GM19468 (cell line): ENCODE data around the gene INTS3.
A peak's percentile ranks its signal among the peaks of the same experiment; 100 is the strongest.

ENCODE experiments used
- ATAC-seq: cut with Tn5 transposase; IDR thresholded peaks from one replicate; pipeline ENCODE4 v1.9.1; 2021; ENCODE audit warnings: mild to moderate bottlenecking, moderate library complexity, moderate number of reproducible peaks; ENCODE audit not compliant: unreplicated experiment; ENCODE audit errors: extremely low read depth

The INTS3 gene, protein sequence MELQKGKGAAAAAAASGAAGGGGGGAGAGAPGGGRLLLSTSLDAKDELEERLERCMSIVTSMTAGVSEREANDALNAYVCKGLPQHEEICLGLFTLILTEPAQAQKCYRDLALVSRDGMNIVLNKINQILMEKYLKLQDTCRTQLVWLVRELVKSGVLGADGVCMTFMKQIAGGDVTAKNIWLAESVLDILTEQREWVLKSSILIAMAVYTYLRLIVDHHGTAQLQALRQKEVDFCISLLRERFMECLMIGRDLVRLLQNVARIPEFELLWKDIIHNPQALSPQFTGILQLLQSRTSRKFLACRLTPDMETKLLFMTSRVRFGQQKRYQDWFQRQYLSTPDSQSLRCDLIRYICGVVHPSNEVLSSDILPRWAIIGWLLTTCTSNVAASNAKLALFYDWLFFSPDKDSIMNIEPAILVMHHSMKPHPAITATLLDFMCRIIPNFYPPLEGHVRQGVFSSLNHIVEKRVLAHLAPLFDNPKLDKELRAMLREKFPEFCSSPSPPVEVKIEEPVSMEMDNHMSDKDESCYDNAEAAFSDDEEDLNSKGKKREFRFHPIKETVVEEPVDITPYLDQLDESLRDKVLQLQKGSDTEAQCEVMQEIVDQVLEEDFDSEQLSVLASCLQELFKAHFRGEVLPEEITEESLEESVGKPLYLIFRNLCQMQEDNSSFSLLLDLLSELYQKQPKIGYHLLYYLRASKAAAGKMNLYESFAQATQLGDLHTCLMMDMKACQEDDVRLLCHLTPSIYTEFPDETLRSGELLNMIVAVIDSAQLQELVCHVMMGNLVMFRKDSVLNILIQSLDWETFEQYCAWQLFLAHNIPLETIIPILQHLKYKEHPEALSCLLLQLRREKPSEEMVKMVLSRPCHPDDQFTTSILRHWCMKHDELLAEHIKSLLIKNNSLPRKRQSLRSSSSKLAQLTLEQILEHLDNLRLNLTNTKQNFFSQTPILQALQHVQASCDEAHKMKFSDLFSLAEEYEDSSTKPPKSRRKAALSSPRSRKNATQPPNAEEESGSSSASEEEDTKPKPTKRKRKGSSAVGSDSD

DNA sequence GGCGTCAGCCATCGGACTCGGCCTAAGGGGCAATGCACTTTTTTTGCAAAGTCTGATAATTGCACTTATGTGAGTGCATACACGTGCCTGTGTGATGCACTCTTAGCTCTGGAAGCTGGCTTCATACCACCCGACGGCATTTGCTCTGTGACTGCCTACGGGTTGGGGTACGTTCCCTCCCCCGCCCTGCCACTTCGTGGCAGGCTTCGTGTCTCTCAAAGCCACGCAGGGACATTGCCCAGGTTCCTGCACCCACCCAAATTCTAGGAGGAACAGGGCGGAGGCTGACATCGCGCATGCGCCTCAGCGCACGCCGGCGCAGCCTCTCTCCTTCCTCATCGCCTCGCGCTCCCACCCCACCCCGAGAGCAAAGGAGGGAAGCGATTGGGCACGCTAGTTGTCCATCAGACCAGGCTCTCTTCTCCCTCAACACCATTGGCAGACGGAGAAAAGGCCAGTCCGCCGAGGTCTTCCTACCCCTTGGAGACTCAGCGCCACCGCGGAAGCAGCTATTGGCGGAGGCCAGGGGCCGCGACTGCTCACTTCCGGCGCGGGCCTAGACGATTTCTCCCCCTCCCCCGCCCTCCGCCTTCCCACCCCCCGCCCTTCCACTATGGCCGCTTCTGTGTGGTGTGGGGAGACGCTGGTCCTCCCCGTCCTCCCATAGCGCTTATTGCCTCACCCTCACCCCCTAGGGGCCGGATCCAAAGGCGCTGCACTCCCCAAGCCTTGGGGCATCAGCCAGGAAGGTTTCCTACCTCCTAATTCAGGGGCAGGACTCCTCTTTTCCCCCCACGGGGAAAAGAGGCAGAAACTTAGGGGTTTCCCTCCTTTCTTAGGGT is at the start of gene INTS3:
Gene INTS3, plus strand, starts transcription at position 588 of the 842 bp plus-strand sequence. CDS start 585 bp downstream, outside the sequence.
- ATAC-seq, result peak; percentile 88

DNA sequence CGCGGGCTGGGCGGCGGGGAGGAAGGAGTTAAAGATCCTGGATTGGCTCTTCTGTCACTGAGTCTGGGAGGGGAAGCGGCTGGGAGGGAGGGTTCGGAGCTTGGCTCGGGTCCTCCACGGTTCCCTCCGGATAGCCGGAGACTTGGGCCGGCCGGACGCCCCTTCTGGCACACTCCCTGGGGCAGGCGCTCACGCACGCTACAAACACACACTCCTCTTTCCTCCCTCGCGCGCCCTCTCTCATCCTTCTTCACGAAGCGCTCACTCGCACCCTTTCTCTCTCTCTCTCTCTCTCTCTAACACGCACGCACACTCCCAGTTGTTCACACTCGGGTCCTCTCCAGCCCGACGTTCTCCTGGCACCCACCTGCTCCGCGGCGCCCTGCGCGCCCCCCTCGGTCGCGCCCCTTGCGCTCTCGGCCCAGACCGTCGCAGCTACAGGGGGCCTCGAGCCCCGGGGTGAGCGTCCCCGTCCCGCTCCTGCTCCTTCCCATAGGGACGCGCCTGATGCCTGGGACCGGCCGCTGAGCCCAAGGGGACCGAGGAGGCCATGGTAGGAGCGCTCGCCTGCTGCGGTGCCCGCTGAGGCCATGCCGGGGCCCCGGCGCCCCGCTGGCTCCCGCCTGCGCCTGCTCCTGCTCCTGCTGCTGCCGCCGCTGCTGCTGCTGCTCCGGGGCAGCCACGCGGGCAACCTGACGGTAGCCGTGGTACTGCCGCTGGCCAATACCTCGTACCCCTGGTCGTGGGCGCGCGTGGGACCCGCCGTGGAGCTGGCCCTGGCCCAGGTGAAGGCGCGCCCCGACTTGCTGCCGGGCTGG is 49.1 kb upstream of the INTS3 start, which contains the start of gene NPR1:
Gene NPR1, plus strand, starts transcription at position 170 of the 818 bp plus-strand sequence. Its CDS starts 421 bp downstream, at position 591.
- no peak for ATAC-seq

DNA sequence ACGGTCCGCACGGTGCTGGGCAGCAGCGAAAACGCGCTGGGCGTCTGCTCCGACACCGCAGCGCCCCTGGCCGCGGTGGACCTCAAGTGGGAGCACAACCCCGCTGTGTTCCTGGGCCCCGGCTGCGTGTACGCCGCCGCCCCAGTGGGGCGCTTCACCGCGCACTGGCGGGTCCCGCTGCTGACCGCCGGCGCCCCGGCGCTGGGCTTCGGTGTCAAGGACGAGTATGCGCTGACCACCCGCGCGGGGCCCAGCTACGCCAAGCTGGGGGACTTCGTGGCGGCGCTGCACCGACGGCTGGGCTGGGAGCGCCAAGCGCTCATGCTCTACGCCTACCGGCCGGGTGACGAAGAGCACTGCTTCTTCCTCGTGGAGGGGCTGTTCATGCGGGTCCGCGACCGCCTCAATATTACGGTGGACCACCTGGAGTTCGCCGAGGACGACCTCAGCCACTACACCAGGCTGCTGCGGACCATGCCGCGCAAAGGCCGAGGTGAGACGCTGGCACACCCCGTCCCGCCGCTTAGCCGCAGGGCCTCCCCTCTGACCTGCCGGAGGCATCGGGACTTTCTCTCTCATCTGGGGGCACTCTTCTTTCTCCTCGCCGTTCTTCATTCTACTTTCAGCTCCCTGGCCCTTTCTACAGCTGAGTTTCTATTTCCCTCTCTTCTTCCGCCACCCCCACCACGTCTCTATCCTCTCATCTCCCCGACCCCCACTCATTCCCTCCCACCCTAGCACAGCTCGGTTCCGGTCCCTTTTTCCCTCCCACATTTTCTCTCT is 48.3 kb upstream of the INTS3 start:
- ATAC-seq, result no peak

DNA sequence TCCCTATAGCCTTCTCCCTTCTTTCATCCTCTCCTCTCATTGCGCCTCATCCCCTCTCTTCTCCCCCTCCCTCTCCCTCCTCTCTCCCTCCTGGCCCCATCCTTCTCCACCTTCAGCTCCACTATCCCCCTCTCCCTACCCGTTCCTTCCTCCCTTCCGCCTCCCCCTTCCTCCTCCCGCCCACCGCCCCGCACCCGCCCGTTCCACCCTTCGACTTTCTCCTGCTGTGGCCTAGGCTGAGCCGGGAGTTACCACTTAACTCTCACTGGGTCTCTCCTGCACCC is 47.8 kb upstream of the INTS3 start:
- no peak for ATAC-seq

DNA sequence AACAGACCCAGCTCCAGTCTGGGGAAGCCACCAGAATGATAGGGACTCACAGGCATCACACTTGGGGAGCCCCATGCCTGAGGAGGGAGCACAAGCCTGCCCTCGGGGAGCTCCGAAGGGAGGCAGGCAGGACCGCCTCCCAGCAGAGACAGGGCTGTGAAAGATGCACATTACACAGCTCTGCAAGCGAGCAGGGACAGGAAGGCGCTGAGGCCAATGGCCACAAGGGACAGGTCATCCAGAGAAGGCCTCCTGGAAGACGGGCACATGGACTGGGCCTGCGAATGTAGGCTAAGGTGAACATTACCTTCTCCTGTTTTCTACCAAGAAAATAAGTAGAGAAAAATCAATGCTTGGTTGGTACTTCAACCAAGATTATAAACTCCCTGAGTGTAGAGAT is 45.1 kb upstream of the INTS3 start:
- ATAC-seq, result no peak

DNA sequence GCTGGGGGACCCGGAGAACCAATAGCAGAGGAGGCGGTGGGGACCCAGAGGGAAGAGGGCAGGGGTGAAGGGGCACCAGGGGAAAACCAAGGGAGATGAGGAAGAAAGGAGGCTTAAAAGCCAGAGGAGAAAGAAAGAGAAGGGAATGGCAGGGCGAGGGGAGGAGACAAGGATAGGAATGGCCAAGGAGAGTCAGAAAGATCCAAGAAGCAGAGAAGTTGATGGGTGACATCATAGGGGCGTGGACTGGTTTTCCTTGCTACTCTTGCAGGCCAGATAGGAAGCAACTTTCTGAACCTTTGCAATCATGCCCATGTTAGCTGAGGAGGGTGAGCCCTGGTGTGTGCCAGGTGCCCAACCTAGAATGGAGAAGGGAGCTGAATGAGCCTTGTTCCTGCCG is 44.0 kb upstream of the INTS3 start:
- ATAC-seq, result no peak

DNA sequence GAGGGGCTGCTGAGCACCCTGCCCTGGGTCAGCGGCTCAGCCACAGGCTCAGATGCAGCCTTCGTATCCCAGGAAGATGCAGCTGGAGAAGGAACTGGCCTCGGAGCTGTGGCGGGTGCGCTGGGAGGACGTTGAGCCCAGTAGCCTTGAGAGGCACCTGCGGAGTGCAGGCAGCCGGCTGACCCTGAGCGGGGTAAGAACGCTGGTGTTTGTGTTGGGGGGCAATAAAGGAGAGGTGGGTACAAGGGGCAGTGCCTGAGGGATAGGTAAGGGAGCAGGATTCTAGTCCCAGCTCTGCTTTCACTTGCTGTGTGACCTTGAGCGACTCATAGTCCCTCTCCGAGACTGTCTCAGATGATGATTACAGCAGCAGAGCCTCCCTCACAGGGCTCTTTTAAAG is 43.0 kb upstream of the INTS3 start:
- ATAC-seq, result no peak

DNA sequence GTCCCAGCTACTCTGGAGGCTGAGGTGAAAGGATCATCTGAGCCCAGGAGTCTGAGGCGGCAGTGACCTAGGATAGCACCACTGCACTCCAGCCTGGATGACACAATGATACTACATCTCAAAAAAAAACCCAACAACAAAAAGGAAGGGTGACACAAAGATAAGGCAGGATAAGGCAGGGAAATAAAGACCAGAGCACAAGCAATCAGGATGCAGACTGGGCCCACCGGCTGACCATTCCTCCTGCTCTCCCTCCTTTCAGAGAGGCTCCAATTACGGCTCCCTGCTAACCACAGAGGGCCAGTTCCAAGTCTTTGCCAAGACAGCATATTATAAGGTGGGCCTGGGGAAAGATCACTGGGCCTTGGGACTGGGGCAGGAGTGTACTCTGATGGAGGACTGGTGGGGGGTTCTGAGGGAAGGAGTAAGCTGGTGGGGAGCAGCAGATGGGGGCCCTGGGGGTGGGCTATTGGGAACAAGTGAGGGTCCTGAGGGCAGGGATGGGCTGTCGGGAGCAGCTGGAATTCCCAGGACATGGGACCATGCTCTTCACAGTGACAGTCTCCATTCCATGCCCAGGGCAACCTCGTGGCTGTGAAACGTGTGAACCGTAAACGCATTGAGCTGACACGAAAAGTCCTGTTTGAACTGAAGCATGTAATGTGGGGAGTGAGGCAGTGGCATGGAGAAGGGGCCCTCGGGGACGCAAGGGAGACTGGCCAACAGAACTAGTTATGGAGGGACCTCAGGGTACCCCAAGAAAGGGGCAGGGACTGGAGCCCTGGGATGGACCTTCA is 42.1 kb upstream of the INTS3 start:
- ATAC-seq, result no peak

DNA sequence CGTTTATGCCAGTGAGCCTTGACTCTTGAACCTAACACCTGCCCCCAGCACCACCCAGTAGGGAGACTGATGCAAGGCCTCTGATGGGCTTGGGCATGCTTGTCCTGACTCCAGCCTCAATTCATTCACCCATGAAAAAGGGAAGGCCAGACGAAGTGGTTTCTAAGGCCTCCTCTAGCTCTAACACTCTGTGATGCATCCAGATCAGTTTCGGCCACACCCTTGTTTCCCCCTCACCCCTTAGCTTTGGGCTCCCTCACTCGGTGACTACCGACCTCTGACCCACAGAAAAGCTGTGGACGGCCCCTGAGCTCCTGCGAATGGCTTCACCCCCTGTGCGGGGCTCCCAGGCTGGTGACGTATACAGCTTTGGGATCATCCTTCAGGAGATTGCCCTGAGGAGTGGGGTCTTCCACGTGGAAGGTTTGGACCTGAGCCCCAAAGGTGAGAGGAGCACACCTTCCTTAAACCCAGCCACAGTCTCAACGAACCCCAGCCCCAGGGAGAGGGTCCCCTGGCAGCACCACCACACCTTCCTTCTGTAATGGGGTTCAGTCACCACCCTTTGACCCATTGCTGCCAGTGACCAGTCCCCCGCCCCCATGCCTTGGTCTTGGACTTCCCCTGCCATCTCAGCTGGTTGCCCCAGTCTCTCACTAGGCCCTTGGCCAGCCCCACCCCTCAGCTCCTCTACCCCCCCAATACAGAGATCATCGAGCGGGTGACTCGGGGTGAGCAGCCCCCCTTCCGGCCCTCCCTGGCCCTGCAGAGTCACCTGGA is 40.3 kb upstream of the INTS3 start:
- ATAC-seq, result no peak

DNA sequence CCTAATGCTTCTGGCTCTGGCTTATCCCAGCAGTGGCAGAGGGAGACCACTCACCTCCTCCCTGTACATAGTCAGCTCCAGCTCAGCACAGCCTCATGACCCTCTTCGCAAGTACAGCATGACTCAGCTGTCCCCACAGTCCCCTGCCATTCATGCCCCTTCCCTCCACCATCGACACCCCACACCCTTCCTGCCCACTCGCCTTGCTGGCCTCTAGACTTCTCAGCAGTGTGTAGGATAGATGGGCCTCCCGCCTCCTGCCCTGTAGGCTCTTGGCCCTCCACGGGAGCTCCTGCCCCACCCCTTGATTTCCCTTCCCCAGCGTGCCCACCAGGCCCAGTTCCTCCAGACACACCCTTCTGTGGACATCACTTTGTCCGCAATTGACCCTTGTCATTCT is 39.6 kb upstream of the INTS3 start:
- ATAC-seq, result no peak

DNA sequence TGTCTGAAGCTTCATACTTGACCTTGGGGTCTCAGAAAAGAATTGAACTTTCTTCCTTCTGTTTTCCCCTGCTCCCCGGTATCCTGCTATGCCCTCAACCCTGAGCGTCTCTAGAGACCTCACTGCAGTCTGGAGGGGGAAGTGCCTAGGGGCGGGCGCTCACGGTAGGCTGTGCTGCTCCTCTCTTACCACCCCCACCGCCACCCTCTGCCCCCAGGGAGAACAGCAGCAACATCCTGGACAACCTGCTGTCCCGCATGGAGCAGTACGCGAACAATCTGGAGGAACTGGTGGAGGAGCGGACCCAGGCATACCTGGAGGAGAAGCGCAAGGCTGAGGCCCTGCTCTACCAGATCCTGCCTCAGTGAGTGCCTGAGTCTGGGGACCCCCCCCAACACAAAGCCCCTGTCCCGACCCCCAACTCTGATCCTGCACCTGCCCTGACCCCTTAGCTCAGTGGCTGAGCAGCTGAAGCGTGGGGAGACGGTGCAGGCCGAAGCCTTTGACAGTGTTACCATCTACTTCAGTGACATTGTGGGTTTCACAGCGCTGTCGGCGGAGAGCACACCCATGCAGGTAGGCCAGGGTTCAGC is 39.0 kb upstream of the INTS3 start:
- no peak for ATAC-seq

DNA sequence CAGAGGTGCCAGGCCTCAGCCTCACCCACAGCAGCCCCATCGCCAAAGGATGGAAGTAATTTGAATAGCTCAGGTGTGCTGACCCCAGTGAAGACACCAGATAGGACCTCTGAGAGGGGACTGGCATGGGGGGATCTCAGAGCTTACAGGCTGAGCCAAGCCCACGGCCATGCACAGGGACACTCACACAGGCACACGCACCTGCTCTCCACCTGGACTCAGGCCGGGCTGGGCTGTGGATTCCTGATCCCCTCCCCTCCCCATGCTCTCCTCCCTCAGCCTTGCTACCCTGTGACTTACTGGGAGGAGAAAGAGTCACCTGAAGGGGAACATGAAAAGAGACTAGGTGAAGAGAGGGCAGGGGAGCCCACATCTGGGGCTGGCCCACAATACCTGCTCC is 34.4 kb upstream of the INTS3 start:
- ATAC-seq, result no peak

DNA sequence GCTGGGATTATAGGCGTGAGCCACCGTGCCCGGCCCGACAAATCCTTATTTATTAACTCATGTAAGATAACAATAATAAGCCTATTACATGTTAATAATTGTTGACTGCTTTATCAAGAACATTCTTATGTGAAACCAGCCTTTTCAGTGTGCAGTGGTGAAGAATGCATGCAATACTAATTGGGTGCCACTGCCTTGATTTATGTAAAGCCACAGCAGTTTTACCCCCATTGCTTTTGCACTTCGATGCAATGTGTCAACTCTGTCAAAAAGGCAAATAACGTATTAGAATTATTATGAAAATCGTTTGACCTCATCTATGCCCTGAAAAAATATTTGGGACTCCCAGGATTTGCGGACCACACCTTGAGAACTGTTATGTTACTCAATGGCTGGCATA is 31.1 kb upstream of the INTS3 start:
- ATAC-seq, result no peak

DNA sequence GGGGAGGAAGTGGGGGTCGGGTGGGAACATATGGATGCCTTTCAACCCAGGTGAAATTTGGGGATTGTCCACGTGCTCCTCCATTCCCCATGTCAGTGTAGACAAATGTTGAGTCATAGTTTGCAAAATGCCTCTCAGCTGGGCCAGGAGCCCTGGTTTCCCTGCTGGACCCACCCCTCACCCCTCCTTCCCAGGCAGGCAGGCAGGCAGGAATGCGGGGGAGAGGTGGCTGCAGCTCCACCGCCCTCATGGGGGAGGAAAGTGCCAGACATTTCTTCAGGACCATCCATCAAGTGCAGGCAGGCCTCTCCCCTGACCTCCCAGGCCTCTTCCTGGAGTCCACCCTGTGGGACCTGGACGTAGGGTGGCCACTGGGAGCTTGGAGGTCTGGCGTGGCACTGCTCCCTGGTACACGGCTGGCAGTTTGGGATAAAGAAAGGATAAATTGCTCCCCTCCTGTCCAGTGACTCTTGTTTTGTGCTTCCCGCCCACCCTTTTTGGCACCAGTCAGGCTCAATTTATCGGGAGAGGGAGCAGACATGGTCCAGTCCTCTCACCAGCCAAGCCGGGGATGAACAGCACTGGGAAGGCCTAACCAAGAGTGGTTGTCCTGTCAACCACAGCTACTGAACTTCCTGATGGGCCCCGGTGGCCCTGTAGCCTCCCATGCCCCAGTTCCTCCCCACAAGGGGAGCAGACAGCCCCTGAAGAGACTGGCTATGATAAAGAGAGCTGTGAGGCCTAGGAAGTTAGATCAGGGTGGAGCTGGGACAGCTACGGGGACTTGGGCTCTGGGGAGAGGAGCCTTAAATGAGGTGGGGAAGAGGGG is 30.4 kb upstream of the INTS3 start:
- no peak for ATAC-seq

DNA sequence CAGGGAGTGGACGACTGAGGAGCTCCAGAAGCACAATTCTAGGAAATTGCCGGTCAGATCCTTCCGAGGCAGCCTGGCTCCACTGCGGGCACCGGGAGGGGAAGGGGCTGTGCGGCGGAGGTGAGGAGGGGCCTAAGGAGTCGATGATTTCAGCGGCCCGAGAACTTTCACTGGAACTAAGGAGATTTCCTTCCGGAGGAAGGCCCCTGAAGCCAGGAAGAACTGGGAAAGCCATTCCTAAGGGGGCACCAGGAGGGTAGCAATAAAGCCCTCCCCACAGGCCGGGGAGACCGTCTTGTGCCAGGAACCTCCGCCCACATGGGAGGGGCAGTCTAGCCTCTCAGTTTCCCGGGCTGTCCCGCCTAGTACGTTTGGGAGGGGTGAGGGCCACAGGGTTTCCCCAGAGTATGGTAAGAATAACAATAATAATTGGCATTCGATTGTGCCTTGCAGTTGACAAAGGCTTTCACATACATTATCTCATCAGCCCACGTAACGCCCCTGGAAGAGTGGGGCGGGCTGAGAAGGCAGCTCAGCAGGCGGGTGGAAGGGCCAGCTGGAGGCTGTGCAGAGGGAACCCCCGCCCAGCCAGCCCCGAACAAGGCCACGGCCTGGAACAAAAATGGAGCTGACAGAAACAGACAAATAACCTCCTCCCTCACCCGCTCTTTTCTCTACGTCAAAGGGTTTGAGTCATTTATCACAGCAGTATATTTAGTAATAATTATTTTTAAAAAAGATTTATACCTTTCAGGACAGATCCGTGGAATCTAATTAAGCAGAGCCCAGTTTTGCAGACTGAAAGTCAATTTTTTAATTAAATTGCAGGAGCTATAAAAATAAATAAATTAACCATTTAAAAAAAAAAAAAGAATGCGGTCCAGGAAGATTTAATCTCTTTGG is 29.6 kb upstream of the INTS3 start:
- ATAC-seq, result no peak
